ENCODE measurements around the gene CDCA8.

The CDCA8 gene

DNA sequence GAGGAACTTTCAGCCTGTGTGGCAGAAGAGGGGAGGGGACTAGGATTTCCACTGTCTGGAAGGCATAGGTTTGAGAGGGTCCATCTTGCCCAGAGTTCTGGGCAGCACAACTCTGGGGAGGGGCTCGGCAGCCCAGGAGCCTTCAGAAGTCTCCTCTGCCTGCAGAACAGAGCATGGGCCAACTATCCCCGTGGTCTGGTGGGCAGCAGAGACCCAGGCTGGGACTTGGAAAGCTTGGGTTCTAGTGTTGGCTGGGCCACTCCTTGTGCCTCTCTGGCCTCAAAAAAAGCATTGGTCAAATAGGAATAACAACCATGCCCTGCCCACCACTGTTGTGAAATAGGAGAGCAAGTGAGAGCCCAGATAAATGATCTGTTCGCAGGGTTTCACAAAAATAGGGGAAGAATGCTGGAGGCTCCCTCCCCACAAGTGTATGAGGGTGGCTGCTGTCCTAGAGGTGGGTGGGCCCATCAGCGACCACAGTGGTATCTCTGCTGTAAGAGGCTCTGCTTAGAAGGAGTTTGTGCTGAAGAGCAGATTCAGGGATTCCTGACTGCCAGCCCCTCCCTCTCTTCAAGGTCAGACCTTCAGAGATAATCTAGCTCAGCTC, 63.7 kb downstream of the CDCA8 start:
- H3K4me3 ChIP-seq (ENCODE audit: low read depth, low read length): no peak overlapping the region
- no peak for DNase-seq (ENCODE audit: low read depth)
- TF ChIP-seq, protein P1, sequence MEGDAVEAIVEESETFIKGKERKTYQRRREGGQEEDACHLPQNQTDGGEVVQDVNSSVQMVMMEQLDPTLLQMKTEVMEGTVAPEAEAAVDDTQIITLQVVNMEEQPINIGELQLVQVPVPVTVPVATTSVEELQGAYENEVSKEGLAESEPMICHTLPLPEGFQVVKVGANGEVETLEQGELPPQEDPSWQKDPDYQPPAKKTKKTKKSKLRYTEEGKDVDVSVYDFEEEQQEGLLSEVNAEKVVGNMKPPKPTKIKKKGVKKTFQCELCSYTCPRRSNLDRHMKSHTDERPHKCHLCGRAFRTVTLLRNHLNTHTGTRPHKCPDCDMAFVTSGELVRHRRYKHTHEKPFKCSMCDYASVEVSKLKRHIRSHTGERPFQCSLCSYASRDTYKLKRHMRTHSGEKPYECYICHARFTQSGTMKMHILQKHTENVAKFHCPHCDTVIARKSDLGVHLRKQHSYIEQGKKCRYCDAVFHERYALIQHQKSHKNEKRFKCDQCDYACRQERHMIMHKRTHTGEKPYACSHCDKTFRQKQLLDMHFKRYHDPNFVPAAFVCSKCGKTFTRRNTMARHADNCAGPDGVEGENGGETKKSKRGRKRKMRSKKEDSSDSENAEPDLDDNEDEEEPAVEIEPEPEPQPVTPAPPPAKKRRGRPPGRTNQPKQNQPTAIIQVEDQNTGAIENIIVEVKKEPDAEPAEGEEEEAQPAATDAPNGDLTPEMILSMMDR (IDR thresholded peaks at IDR 0.05; ENCODE audit: insufficient read depth, low read depth, low read length, missing control alignments): no peak

All from GM12865 (cell line).